HG02610 (cell line): Measurements from ENCODE around the gene ZFHX2.

Experiments
- ATAC-seq: cut with Tn5 transposase; IDR thresholded peaks from one replicate; pipeline ENCODE4 v1.9.1; 2021; ENCODE audit warnings: mild to moderate bottlenecking, moderate library complexity; ENCODE audit not compliant: unreplicated experiment

ZFHX2 gene

GRCh38 chr14:23573384-23574015 is 21.9 kb upstream of the ZFHX2 start:
- ATAC-seq: no peak

DNA sequence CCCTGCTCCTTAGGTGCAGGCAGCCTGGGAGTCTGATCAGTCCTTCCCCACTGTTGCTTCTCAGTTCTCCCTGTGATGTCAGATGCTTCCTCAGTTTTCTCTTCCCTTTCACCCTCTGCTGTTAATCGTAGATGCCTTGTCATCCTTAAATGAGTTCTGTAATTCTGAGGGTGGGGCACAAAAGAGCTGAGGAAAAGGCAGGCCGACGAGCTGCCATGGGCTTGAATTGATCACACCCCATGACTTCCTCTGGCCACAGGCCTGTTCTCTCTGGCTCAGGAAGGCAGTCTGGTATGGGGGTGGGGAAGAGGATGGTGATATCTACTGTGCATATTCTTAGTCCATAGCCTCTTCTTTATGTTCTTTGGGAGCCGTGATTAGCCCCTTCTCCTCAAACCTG is 21.3 kb upstream of the ZFHX2 start:
- no peak for ATAC-seq

DNA sequence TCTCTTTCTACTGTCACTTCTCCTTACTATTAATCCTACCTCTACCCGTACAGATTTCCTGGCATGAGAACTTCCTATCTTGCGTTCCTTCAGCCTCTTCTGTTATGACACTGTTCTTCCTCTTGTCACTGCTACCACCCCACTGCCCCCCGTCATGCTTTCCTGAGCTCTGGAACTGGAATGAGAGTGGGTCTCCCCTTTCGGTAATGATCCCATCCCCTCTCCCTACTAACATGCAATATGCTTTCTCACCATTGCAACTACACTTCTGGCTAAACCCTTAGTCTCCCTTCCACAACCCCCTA is 20.9 kb upstream of the ZFHX2 start:
- no peak for ATAC-seq

DNA sequence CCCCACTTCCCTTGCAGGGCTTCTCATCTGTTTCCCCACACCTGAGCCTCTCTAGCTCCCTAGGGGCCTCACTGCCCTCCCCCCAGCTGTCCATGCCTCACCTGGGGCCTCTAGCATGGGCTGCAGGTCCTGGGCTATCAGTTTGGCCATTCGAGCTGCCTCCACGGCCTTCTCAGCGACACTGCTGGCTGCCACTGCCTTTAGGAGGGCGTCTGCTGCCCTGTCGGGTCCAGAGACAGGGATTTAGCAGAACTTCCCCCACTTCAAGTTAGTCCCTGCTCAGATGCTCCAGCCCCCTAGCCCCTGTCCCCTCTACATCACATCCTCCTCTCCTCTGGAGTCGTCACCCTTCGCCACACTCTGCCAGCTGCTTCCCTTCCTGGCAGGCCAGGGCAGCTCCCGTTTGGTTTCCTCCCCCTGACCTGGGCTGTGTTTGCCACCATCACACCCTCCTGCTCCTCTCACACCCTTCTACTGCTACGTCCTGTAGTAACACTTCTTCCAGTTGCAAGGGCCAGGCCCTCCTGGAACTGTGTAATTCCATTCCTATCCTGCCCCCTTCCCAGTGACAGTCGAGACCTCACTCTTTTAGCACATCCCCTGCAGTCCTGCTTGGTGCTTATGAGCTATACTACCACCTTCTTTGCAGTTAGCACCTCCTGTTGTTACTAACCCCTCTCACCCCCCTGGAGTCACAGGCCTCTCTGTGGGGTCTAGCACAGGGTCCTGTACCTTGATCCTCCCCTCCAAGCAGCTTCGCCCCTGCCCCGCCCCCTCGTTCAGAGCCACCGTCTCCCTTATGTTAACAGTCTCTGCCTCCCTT is 20.3 kb upstream of the ZFHX2 start:
- no peak for ATAC-seq

GRCh38 chr14:23570806-23571483 is 19.4 kb upstream of the ZFHX2 start:
- ATAC-seq: no peak

- no peak for ATAC-seq
These were observed 18.0 kb upstream of the ZFHX2 start for GRCh38 chr14:23569443-23570151.

- ATAC-seq: no peak
These were observed 17.2 kb upstream of the ZFHX2 start for GRCh38 chr14:23568600-23569331.

DNA sequence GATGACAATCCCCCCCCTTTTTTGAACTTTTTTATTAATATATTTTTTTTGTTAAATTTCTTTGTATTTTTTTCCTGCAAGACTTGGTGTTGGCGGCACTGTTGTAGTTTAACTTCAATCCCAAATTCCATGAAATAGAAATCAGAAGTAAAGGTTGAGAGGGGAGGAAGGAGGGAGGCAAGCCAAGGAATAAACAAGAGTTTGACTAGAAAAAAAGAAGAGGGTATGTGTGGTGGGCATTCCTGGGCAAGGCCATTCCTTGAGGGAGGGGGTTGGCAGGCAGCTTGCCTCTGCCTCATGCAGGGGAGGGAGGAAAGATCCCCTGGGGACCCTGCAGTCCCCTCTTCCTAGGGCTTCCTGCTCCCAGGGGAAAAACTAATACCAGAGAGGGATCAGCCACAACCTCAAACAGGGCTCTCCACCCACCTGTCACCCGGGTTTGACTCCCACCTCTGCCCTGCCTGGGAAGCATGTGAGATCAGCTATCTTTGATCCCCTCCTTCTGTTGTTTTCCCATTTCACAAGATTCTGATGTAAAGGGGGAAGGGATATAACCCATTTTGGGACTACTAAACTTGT is 16.5 kb upstream of the ZFHX2 start:
- no peak for ATAC-seq

DNA sequence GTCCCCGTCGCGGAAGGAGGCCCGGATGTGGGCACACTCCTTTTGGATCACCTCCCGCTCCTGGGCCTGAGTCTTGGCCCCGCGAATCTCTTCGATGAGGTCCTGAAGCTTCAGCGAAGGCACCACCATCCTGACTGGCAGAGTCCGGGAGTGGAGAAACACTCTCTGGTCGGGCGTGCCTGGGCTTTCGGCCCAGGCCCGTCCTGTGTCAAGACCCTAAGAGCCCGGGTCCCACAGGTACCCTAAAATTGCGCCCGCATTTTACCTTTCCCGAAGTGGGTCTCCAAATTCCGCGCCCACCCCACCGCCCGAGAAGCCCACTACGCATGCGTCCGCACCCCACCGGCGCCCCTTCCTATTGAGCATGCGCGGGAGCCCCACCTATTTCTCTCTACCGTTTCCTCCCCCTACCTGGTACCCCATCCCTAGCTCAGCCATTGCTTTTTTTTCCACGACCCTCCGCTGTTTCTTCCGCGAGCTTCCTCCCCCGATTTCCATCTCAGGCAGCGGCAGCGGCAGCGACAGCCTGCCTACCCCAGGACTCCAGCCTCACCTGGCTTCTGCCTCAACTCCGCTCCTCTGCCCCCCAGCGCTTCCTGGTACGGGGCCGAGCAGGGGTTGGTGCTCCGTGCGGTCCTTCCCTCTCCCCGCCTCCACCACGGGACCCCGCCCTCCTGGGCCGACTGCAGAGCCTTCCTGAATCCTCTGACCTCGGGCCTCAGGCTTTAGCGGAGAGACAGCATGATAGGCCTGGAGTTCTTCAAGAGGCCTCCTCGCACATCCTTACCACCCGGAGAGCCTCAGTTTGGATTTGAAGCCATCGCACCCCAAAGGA is 15.8 kb upstream of the ZFHX2 start, which contains the start of gene AP1G2:
TSS of gene AP1G2 (minus strand) at position 606 of the 835 bp plus-strand sequence. CDS start at position 129, 477 bp downstream.
- peak; percentile 86 for ATAC-seq

DNA sequence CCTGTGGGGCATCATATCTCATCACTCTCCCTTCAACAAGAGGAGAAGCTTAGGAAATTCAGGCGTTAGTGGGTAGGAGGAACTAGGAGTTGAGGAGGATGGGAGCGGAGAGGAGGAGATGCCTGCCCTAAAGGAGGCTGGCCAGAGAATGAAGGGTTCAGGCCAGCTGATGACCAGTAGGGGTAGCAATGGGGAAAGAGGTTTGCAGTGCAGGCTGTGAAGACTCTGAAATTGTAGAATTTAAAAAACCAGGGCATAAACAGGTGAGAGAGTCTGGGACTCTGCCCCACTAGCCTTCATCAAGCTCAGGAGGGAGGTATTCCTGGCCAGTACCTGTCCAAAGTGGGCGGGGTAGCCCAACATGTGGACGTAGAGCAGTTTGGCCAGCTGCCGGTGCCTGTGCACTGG is 15.2 kb upstream of the ZFHX2 start:
- no peak for ATAC-seq

DNA sequence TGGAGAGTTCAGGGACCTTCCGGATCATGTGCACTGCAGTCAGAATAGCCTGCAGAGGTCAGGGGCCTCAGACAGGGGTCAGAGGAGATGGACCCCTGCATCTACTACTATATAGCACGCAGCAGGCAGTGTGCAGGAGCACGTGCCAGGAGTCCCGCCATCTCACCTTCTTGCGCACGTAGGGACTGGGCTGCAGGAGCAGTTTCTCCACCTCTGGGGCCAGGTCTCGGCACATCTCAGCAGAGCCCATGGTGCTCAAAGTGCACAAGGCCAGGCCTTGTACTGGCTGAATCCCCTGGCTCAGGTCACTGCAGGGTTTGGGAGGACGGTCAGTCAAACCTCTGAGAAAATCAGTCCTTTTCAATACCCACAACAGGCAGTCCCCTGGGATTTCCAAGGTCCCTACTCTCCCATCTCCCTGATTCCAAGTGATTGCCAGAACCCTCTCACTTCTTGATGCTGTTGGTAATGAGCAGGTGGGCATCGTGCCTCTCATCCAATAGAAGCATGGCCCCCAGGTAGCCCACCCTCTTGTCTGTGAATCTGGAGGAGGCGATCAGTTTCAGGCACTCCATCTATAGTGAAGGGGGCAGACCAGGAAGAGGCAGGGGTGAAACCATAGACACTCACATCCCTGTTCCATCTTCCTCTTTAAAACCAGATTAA is 14.7 kb upstream of the ZFHX2 start:
- no peak for ATAC-seq

GRCh38 chr14:23565626-23566025 is 14.1 kb upstream of the ZFHX2 start:
- no peak for ATAC-seq

GRCh38 chr14:23564876-23565275 is 13.3 kb upstream of the ZFHX2 start:
- ATAC-seq: no peak

GRCh38 chr14:23564181-23564812 is 12.7 kb upstream of the ZFHX2 start:
- ATAC-seq: no peak

DNA sequence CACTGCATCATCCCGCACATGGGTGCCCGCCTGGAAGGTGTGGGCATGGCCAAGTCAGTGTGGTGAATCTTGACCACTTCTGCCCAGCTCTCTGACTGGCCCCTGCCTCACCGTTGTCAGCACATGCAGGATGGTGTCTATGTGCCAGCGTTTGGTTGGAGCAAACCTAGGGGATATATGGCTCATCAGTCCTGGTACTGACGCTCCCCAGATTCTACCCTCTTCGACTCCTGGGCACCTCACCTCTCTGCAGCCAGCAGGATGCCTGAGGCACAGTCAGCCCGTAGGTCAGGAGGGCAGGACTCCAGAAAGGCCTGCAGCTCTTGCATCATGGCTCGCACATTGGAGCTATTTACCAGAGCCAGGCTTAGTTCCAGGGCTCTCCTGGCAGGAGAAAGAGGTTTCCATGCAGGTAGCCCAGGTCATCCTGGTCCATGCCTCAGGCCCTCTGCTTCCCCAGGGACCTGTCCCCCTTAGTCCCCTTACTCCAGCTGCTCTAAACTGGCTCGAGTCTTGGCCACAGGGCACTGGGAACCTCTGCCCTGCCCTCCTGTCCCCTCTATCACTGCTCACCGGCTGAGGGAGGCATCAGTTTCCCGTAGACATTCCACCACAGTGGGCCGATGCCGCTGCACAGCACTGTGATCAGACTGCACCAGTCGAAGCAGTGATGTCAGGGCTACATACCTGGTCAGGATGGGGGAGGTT is 12.1 kb upstream of the ZFHX2 start:
- ATAC-seq: no peak

DNA sequence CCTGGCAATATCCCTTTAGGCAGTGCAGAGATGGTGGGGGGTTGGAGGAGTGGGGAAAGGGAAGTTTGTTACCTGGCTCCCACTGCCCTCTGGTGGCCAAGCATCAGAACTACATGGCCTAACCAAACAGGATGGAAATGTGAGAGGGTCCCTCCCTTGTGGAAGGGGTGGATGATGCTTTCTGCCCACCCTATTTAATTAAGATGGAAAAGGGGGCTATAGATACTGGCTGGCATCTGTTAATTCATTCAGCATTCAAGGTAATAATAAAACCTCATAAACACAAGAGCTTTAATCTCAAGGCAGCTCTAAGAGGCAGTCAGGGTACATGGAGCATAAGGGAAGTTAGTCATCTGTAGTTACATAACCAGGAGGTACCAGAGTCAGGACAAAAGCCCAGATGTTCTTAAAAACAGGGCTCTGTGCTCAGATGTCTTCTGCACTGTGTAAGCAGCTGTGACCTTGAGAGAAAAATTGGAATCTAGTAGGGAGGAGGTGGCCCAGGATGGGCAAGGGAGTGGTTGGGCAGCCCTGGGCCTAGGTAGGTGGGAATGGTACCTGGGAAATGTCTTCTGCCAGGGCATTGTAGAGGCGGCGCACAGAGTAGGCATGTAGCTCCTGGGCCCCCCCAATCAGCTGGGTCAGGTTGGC is 11.4 kb upstream of the ZFHX2 start:
- ATAC-seq: no peak
